ELR (cell line): ENCODE results near the gene ERCC8.
A peak's percentile ranks its signal among the peaks of the same experiment; 100 is the strongest.

Experiments used
- DNase-seq: peaks from one replicate; pipeline ENCODE4 v3.0.0-alpha.2; 2015; ENCODE audit warnings: low read depth

The ERCC8 gene

DNA sequence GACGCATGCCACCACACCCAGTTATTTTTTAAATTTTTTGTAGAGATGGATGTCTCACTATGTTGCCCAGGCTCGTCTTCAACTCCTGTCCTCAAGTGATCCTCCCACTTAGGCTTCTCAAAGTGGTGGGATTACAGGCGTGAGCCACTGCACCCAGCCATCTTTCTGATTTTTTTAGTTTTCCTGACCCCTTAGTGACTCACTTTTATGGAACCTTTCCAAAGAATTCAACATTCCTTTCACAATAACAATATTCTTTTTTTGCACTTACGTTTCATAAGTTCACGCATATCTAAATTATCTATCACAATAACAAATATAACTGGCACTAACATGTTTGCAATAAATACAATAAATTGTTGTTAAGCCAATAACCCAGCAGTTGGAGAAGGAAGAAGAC lies 109.3 kb downstream of the ERCC8 start:
- DNase-seq, result peak; percentile 32

DNA sequence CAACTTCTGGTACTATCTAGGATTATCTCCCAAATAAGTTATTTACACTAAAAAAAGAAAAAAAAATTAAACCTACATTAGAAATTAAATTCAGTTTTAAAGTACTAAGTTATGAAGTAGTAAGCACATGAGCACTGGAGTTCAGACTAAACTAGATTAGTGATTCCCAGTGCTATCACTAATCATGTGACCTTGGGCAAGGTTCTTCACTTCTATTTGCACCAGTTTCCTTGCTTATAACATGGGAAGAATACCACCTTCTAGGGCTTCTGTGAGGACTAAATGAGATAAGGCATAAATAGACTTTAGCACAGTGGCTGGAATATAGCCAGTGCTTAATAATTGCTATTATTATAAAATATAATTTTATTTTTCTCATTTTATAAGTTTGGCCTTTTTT lies 111.3 kb downstream of the ERCC8 start:
- DNase-seq, result no peak

DNA sequence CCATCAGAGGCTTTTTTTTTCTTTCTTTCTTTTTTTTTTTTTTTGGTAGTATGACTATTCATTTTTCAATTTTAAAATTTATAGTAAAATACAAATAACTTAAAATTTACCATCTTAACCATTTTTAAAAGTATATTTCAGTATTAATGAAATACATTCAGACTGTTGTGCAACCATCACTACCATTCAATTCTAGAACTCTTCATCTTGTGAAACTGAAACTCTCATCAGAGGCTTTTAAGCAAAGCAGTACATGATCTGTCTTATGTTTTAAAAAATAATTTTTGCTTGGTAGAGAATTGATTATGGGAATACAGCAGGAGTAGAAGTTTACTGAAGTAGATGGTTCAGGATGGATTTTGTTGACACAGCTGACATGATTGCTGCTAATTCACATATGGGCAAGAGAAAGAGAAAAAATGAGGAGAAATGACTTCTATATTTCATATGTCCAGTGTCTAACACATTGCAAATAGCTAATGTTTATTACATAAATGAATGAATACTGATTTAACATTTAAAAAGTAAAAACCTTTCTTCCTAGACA lies 114.2 kb downstream of the ERCC8 start:
- DNase-seq, result no peak

DNA sequence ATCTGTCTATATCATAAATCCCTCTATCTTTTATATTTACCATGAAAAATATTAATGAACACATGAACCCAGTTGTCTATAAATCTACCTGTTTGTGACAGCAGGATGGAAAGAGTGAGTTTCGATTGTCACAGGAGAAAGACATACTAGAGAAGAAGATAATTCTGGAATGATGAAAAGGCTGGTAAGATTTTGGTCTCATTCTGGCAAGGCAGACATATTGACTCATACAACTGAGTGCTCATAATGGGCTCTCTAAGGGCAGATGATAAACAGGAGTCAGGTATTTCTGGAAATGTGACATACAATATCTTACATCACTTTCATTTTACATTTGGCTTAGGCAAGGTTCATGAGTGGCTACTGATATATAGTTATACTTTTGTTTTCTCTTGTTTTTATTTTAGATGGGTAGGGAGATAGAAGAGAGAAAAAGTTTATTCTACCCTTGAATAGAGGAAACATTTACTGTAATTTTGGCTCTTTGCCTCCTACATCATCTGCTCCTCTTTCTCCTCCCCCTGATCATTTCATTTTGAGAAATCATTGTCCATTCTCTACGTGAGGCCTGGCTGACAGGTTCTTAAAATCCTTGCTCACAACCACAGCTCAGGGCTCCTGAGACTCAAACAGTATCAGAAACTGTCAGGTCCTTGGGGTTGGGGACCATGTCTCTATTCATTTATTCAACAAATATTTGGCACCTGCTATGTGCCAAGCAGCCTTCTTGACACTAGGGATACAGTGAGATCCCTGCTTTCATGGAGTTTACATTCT lies 115.2 kb downstream of the ERCC8 start:
- DNase-seq, result no peak

DNA sequence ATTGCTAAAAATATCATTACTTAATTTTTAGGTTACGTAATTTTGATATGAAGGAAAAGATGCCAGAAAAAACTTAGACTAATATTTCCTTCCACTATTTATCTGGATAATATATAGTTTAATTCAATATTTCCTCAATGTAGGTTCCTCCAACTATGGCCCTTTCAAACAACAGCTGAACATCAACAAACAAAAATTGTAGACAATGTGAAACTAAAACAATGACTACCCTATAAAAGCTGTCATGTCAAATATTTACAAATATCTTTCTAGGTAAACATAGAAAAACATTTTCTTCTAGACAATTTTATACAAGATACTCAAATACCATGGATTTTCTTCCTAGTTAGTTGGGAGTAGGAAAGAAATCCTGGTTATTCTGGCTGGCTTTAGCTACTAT lies 117.7 kb downstream of the ERCC8 start:
- DNase-seq, result no peak

DNA sequence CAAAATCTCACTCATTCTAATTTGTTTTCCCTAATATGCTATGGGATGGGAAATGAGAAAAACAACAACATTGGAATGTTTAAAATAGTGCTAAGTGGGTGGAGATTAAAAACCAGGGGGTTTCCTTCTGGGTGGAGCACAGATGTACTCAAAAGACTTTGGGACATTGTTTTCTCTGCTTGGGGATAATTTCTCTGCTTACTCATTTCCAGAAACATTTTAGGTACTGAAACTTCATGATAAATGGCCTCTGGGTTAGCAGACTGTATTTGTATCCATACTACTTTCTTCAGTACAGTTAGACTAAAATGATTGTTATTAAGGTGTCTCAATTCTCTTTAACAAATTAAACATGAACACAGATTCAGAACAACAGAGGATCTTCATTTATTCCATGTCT lies 118.2 kb downstream of the ERCC8 start:
- DNase-seq, result no peak
